ENCODE results near the gene RASD2. TPM values are rescaled to one million over a fixed set of nuclear protein-coding genes. Genes with fewer than 3 reads are reported as not detected.
"Not testable (repeated sequence)": the region's sequence is repeated elsewhere in the genome, so short reads cannot be mapped to it uniquely, and the experiment has no call there.

The RASD2 gene
- total RNA-seq (0.07 TPM in 2 replicates), polyA plus RNA-seq (0.07 TPM in 1 of 2 replicates, not detected in the other), polyA minus RNA-seq (0.07 and 0.17 TPM in 2 replicates)
- 0.09 TPM for total RNA-seq (2013)

- peak within 1 kb of the TSS; percentile 72 for H2AFZ ChIP-seq (ENCODE audit: insufficient read depth, low read depth, low read length, poor library complexity, severe bottlenecking)
- no peak within 1 kb of the TSS for H3K27ac Mint-ChIP-seq
- peaks cover 12% of the 10 kb centered on the region for H3K4me1 Mint-ChIP-seq
- H3K27me3 Mint-ChIP-seq: peaks cover 46% of the 10 kb centered on the region
- CTCF ChIA-PET: interaction anchor here (1.1 to 1.6 kb wide), 4 partner anchors 11 to 189 kb away, joined by 3 to 4 read pairs (median 3); no protein-coding TSS in a partner anchor
- H3K36me3 ChIP-seq (replicated peaks in 1 of 2; ENCODE audit: control extremely low read depth in 1 of 2, control insufficient read depth in 1 of 2, extremely low read depth in 1 of 2, insufficient read depth in 2 of 2, low read length in 1 of 2): no peaks in the 10 kb centered on the region
- H3K27me3 ChIP-seq (replicated peaks in 1 of 4; ENCODE audit: control extremely low read depth in 1 of 4, control insufficient read depth in 3 of 4, insufficient read depth in 4 of 4, low read length in 3 of 4): peaks cover 0 to 58% (median 29%) of the 10 kb centered on the region in 4 experiments
- intact Hi-C loops (cut with micrococcal nuclease): loop anchor here (1.0 to 2.0 kb wide), 2 partner anchors 130 to 190 kb away; no protein-coding TSS in a partner anchor
- H4K20me1 ChIP-seq (ENCODE audit: control insufficient read depth, insufficient read depth, low read length, poor library complexity, severe bottlenecking): no peaks in the 10 kb centered on the region
- H3K4me3 Mint-ChIP-seq: peak within 1 kb of the TSS; percentile 81
- POLR2A ChIA-PET: no interaction called here
- peak within 1 kb of the TSS; percentile 18 to 65 (median 51) for H3K4me3 ChIP-seq (ENCODE audit: control extremely low read depth in 1 of 5, extremely low read depth in 1 of 5, insufficient read depth in 1 of 5, low read depth in 2 of 5, low read length in 4 of 5)
- H3K9ac ChIP-seq (ENCODE audit: low read length): peak within 1 kb of the TSS; percentile 68
- 3% methylated on average over 41 of the region's 49 CpGs for WGBS (ENCODE audit: insufficient coverage)
- H3K4me1 ChIP-seq (ENCODE audit: control insufficient read depth in 2 of 2, insufficient read depth in 2 of 2, low read length in 2 of 2): peaks cover 24 to 26% of the 10 kb centered on the region in 2 donors
- H3K9me3 Mint-ChIP-seq (ENCODE audit: insufficient read depth): no peaks in the 10 kb centered on the region
- ATAC-seq (ENCODE audit: low read depth) (peak; percentile 22), DNase-seq (no peak)
- H3K27ac ChIP-seq (ENCODE audit: low read length in 2 of 2): no peak within 1 kb of the TSS
- TF ChIP-seq CTCF (IDR thresholded peaks at IDR 0.05) (no peak), EZH2 (IDR thresholded peaks at IDR 0.05; ENCODE audit: borderline replicate concordance, insufficient read depth, low read depth, low read length, poor library complexity, severe bottlenecking) (no peak)
- H3K4me2 ChIP-seq (replicated peaks; ENCODE audit: low read depth, low read length, poor library complexity, severe bottlenecking): peak within 1 kb of the TSS; percentile 94
- no peaks in the 10 kb centered on the region for H3K79me2 ChIP-seq (ENCODE audit: control insufficient read depth, insufficient read depth, low read length)
- peaks cover 0 to 11% (median 0%) of the 10 kb centered on the region in 3 donors for H3K9me3 ChIP-seq (ENCODE audit: control extremely low read depth in 1 of 3, control insufficient read depth in 2 of 3, insufficient read depth in 1 of 3, low read length in 2 of 3)
Measured at GRCh38 chr22:35540595-35541253, at the start of gene RASD2. Gene RASD2, plus strand, starts transcription at chr22:35540831. Its CDS starts 5,979 bp downstream, at chr22:35546810.

GRCh38 chr22:35491061-35491907, 49.3 kb upstream of the RASD2 start:
- H3K27ac Mint-ChIP-seq; H3K27ac ChIP-seq (ENCODE audit: low read length in 2 of 2); H4K20me1 ChIP-seq (ENCODE audit: control insufficient read depth, insufficient read depth, low read length, poor library complexity, severe bottlenecking); H3K4me1 ChIP-seq (ENCODE audit: control insufficient read depth in 2 of 2, insufficient read depth in 2 of 2, low read length in 2 of 2); POLR2A ChIA-PET; H2AFZ ChIP-seq (ENCODE audit: insufficient read depth, low read depth, low read length, poor library complexity, severe bottlenecking); H3K9ac ChIP-seq (ENCODE audit: low read length); H3K4me3 ChIP-seq (ENCODE audit: control extremely low read depth in 1 of 5, extremely low read depth in 1 of 5, insufficient read depth in 1 of 5, low read depth in 2 of 5, low read length in 4 of 5); H3K4me1 Mint-ChIP-seq; H3K4me2 ChIP-seq (replicated peaks; ENCODE audit: low read depth, low read length, poor library complexity, severe bottlenecking); H3K9me3 Mint-ChIP-seq (ENCODE audit: insufficient read depth); intact Hi-C loops (cut with micrococcal nuclease); H3K79me2 ChIP-seq (ENCODE audit: control insufficient read depth, insufficient read depth, low read length); DNase-seq; H3K4me3 Mint-ChIP-seq; ATAC-seq (ENCODE audit: low read depth); H3K9me3 ChIP-seq (ENCODE audit: control extremely low read depth in 1 of 3, control insufficient read depth in 2 of 3, insufficient read depth in 1 of 3, low read length in 2 of 3); H3K36me3 ChIP-seq (replicated peaks in 1 of 2; ENCODE audit: control extremely low read depth in 1 of 2, control insufficient read depth in 1 of 2, extremely low read depth in 1 of 2, insufficient read depth in 2 of 2, low read length in 1 of 2); CTCF ChIA-PET: not testable (repeated sequence)
- H3K27me3 ChIP-seq (replicated peaks in 1 of 4; ENCODE audit: control extremely low read depth in 1 of 4, control insufficient read depth in 3 of 4, insufficient read depth in 4 of 4, low read length in 3 of 4): peaks cover 0 to 16% (median 2%) of the 10 kb centered on the region in 4 experiments
- H3K27me3 Mint-ChIP-seq: peaks cover 52% of the 10 kb centered on the region
- 88% methylated on average over 7 of the region's 24 CpGs for WGBS (ENCODE audit: insufficient coverage)

Measured in B cell (primary cell).